K562 (cell line): ENCODE results near the gene BANK1.

Source experiments
- DEAF1 ChIP-seq: fragments of 450-650 bp; formaldehyde crosslinking; IDR thresholded peaks from 2 replicates; pipeline ENCODE4 v1.4.0; 2020; ENCODE audit warnings: mild to moderate bottlenecking, moderate library complexity
- EZH2 ChIP-seq: IDR thresholded peaks from 2 replicates; pipeline ENCODE4 v1.6.1; 2012; ENCODE audit warnings: low read depth, mild to moderate bottlenecking, inconsistent platforms, low read length, borderline replicate concordance
- FOS ChIP-seq: IDR thresholded peaks from 3 replicates; pipeline ENCODE4 v1.6.1; 2011; ENCODE audit not compliant: insufficient read length; ENCODE audit errors: extremely low read depth
- FOXK1 ChIP-seq: sonication (generic); formaldehyde crosslinking; IDR thresholded peaks from 2 replicates; pipeline ENCODE4 v1.8.0; 2022; ENCODE audit warnings: missing genetic modification reagents, mild to moderate bottlenecking, borderline replicate concordance
- KLF13 ChIP-seq: fragments of 450-650 bp; IDR thresholded peaks from 2 replicates; pipeline ENCODE4 v1.6.1; 2016; ENCODE audit warnings: missing genetic modification characterization, low read depth, mild to moderate bottlenecking, missing compliant biosample characterization, moderate library complexity, borderline replicate concordance
- PHB2 ChIP-seq: fragments of 450-650 bp; IDR thresholded peaks from 2 replicates; pipeline ENCODE4 v1.6.1; 2017; ENCODE audit warnings: low read depth
- POLR2A ChIP-seq: fragments of 450-650 bp; conservative IDR thresholded peaks from 2 replicates; pipeline ENCODE4 v1.6.1; 2016
- TFAP4 ChIP-seq: sonication (generic); formaldehyde crosslinking; IDR thresholded peaks from 2 replicates; pipeline ENCODE4 v1.8.0; 2022; ENCODE audit warnings: missing genetic modification reagents, mild to moderate bottlenecking, moderate library complexity, borderline replicate concordance
- ZBTB7A ChIP-seq: IDR thresholded peaks from 2 replicates; pipeline ENCODE4 v1.6.1; 2011; ENCODE audit warnings: low read depth, mild to moderate bottlenecking, low read length, moderate library complexity, borderline replicate concordance; ENCODE audit not compliant: control insufficient read depth
- ZNF431 ChIP-seq: sonication (generic); formaldehyde crosslinking; IDR thresholded peaks from 2 replicates; pipeline ENCODE4 v1.8.0; 2022; ENCODE audit warnings: mild to moderate bottlenecking, missing genetic modification reagents

- TF ChIP-seq DEAF1 (CRISPR knock-in tag) (no peak), EZH2 (no peak), POLR2A (no peak), KLF13 (tag) (no peak), ZBTB7A (no peak), FOXK1 (CRISPR knock-in tag) (no peak), ZNF431 (no peak), FOS (no peak), TFAP4 (CRISPR knock-in tag) (no peak), PHB2 (no peak)
These were observed 289.7 kb downstream of the BANK1 start for GRCh38 chr4:102080184-102080583.
